G401 (cell line): ENCODE measurements around the gene BTBD19. TPM values are rescaled to one million over a fixed set of nuclear protein-coding genes. Genes with fewer than 3 reads are reported as not detected.
A peak's percentile ranks its signal among the peaks of the same experiment; 100 is the strongest.
"Not testable (repeated sequence)": the region's sequence is repeated elsewhere in the genome, so short reads cannot be mapped to it uniquely, and the experiment has no call there.

Experiments
- DNase-seq: peaks from one replicate; pipeline ENCODE4 v3.0.0-alpha.2; 2015; ENCODE audit warnings: low spot score
- in situ Hi-C: cut with HindIII; loops from 2 replicates; pipeline ENCODE4 v1.10.0; 2016; ENCODE audit warnings: low sequenced_read_pairs, mixed read lengths
- total RNA-seq: library from RNA; depleted of rRNA; stranded (reverse); fragments of >200 nt; shearing (Covaris generic); gene quantifications from 2 replicates; pipeline ENCODE4 v1.2.3, GENCODE V29; 2014

BTBD19 gene
- total RNA-seq, 1 experiment from 2014 or later: 1.1 TPM

GRCh38 chr1:44822981-44823451 is 14.7 kb downstream of the BTBD19 start:
- in situ Hi-C loops: no loop called here
- DNase-seq: no peak

- in situ Hi-C loops, DNase-seq: not testable (repeated sequence)
Observed at GRCh38 chr1:44824392-44824791, 16.1 kb downstream of the BTBD19 start.

- in situ Hi-C loops: no loop called here
- DNase-seq: no peak
Observed at GRCh38 chr1:44826375-44827196, 18.3 kb downstream of the BTBD19 start.

GRCh38 chr1:44827197-44828002 is 19.1 kb downstream of the BTBD19 start:
- in situ Hi-C loops: no loop called here
- no peak for DNase-seq

- no peak for DNase-seq
Observed at GRCh38 chr1:44828003-44828651, 19.8 kb downstream of the BTBD19 start.

GRCh38 chr1:44828841-44829440 is 20.6 kb downstream of the BTBD19 start:
- in situ Hi-C loops: no loop called here
- no peak for DNase-seq

More at GRCh38 chr1:44828003-44828651, 19.8 kb downstream of the BTBD19 start:
- in situ Hi-C loops: no loop called here

GRCh38 chr1:44829506-44830384 is 21.4 kb downstream of the BTBD19 start:
- in situ Hi-C loops: no loop called here

GRCh38 chr1:44830900-44831304 is 22.6 kb downstream of the BTBD19 start:
- DNase-seq: no peak
- in situ Hi-C loops: no loop called here

More at GRCh38 chr1:44829506-44830384, 21.4 kb downstream of the BTBD19 start:
- DNase-seq: no peak

GRCh38 chr1:44831516-44831915 is 23.2 kb downstream of the BTBD19 start:
- DNase-seq: no peak
- in situ Hi-C loops: no loop called here

- in situ Hi-C loops: no loop called here
- no peak for DNase-seq
Observed at GRCh38 chr1:44832056-44832705, 23.9 kb downstream of the BTBD19 start.

- in situ Hi-C loops: no loop called here
- DNase-seq: no peak
Observed at GRCh38 chr1:44834328-44834727, 26.0 kb downstream of the BTBD19 start.

- peak; percentile 90 for DNase-seq
- in situ Hi-C loops: no loop called here
Observed at GRCh38 chr1:44835738-44836675, 27.7 kb downstream of the BTBD19 start.

- in situ Hi-C loops, DNase-seq: not testable (repeated sequence)
Observed at GRCh38 chr1:44838294-44838693, 30.0 kb downstream of the BTBD19 start.

- no peak for DNase-seq
- in situ Hi-C loops: no loop called here
Observed at GRCh38 chr1:44839576-44839975, 31.3 kb downstream of the BTBD19 start.

- in situ Hi-C loops: no loop called here
- DNase-seq: peak; percentile 57
Observed at GRCh38 chr1:44842486-44842861, 34.2 kb downstream of the BTBD19 start.

- in situ Hi-C loops: no loop called here
Observed at GRCh38 chr1:44842862-44843655, 34.7 kb downstream of the BTBD19 start, which contains the start of gene PTCH2. PTCH2 (minus strand) TSS chr1:44843253; CDS start chr1:44842932, 321 bp downstream.

More at GRCh38 chr1:44842862-44843655, 34.7 kb downstream of the BTBD19 start, which contains the start of gene PTCH2:
- peak; percentile 58 for DNase-seq
